Left lobe of liver (tissue), 2 donors: Measurements from ENCODE around the gene RASAL1. TPM values are rescaled to one million over a fixed set of nuclear protein-coding genes. Genes with fewer than 3 reads are reported as not detected.
"Not testable (repeated sequence)": the region's sequence is repeated elsewhere in the genome, so short reads cannot be mapped to it uniquely, and the experiment has no call there.

ENCODE experiments used
- ATAC-seq: fragments of 200-7000 bp; cut with Tn5 transposase; one replicate; pipeline ENCODE4 v1.9.1; 2020; ENCODE audit warnings: mild to moderate bottlenecking, moderate library complexity
- DNase-seq: peaks from one replicate; pipeline ENCODE4 v3.0.0-alpha.2; 2020; ENCODE audit warnings: low spot score
- total RNA-seq: library from RNA; stranded (reverse); gene quantifications from one replicate; pipeline ENCODE4 v1.2.1, GENCODE V29; 2021
- donor health status: DM: no; HTN: no; CAD: no; lungs with moderate emphysema.
- donor health status: DM: no; HTN: yes; CAD: no.

The RASAL1 gene
- total RNA-seq, 1 donor from 2014 or later: 0.25 TPM

DNA sequence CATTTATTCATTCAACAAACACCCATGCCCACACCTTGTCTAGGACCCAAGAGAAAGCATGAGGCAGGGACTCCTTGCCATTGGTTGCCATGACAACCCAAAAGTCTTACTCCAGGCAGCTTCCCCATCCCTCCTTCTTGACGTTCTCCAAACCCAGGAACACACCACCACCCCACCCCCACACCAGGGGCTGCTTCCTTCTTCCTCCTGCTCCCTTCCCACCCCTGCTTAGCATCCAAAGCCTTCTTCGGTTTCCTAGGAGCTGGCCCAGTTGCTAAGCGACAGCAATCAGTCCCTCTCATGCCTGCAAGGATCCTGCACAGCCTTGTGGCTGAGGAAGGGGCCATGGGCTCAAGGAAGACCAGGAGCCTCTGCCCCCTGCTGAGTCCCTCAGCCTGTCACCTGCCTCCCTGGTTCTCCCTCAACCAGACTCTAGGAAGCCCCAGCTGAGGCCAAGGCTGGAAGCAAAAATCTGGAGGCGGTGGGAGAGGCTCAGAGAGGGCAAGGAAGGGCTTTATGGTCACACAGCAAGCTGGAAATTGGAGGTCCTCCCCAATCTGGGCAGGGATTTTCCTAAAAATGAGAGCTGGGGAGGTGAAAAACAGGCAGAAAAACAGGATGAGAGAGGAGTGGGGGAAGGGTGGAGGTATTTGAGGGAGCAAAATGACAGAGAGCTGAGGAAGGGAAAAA, 15.4 kb downstream of the RASAL1 start:
- DNase-seq (no peak), ATAC-seq (no peak)

DNA sequence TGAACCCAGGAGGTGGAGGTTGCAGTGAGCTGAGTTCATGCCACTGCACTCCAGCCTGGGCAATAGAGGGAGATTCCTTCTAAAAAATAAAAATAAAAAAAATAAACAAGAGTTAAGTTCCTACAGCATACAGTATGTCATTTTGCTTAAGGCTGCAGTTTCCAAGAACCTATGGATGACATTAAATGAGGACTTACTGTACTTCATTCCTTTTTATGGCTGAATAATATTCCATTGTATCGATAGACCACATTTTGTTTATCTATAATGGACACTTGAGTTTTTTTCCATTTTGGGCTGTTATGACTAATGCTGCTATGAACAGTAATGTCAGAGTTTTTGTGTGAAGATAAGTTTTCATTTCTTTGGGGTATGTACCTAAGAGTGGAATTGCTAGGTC, 17.4 kb downstream of the RASAL1 start:
- ATAC-seq (no peak), DNase-seq (no peak)

DNA sequence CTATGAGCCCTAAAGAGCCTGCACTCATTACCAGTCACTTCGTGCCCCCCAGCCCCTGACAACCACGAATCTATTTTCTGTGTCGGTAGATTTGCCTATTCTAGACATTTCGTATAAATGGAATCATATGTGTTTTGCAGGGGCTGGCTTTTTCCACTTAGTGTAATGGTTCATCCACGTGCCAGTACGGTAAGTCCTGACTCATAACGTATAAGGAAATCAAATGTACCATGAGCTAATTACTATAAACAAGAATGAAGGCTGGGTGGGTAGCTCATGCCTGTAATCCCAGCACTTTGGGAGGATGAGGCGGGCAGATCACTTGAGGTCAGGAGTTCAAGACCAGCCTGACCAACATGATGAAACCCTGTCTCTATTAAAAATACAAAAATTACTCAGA, 17.9 kb downstream of the RASAL1 start:
- not testable (repeated sequence) for ATAC-seq, DNase-seq

DNA sequence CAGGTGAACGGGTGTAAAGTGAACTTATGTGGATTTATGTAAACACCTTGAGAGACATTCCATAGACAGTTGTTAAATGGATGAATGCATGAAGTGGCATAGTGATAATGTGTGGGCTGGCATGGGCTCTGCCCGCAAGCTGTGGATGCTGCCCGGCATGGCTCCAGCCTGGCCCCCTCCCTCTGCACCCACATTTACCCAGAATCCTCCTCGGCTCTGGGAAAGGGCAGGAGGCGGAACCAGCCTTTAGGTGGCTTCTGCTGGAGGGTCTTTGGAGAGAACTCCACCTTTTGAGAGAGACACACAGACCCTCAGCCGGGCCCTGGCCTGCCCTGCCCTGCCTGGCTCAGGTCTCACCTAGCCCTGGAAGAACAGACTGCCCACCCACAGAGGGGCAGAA, 18.7 kb downstream of the RASAL1 start:
- DNase-seq (no peak), ATAC-seq (no peak)

DNA sequence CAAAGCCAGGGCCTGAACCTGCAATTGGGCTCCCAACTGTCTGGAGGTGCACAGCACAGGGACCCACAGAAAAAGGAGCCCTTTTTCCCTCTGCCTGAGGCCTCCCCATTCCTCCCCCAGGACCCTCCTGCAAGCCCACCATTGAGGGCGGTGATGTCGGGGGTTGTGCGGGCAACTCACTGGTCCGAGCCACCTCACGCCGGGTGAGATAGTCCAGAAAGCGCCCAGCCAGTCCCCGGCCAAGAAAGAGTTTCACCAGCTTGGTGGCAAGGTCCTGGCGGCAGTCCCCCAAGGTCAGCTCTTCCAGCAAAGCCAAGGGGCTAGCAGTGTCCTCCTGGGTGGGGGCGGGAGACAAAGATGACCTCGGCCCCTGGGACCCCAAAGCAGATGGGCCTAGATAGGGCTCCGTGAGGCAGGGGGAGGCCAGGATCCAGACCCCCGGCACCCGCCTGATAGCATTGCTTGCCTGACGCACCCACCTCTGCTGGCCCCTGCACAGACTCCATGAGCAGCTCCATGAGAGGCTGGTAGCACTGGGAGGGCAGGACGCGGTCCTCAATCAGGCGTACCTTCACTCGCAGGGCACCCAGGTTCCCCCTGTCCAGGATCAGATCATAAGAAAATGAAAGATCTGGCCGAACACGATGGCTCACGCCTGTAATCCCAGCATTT, 20.0 kb downstream of the RASAL1 start:
- ATAC-seq (no peak), DNase-seq (no peak)

DNA sequence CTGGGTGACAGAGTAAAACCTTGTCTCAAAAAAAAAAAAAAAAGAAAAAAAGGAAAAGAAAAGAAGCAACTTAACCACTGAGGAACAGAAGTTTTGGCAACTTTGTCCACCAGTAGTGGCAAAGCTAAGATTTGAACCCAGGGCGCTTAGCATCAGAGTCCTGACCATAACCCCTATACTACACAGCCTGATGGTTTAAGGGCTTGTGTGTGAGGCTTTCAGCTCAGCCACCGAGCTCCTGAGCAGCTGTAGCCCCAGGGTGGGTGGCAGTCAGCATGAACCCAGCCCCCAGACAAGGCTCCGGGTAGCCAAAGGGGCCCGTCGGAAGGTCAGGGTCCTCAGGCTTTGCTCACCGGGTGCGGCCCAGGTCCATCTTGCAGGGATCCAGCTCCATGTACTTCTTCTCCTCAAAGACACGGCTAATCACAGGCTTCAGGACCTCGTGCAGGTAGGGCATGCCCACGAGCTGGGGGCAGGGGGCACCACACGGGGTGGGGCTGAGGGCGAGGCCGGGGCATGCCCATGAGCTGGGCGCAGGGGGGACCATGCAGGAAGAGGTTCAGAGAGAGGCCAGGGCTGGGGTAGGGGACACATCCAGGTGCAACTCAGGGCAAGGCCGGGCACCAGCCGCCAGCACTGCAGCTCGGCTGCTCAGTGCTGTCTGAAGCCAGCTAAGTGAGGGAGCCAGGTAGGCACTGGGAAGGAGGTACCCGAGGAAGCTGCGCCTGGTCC, 20.9 kb downstream of the RASAL1 start:
- ATAC-seq (no peak), DNase-seq (no peak)

DNA sequence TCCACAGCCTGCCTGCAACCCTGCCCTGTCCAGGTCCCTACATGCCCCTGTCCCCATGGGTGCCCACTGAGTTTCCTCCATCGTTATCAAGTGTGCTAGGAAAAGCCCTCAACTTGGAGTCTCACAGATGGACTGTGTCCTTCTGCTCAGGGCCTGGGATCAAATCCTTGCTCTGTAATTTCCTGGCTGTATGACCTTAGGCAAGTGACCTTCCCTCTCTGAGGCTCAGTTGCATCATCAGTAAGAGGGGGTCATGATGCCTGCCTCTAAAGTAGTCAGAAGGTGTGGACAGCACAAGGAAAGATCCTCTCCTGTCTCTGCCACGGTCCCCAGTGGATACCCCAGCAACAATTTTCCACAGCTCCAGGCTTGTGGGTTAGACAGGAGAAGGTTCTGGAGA, 22.2 kb downstream of the RASAL1 start:
- ATAC-seq (no peak), DNase-seq (no peak)

DNA sequence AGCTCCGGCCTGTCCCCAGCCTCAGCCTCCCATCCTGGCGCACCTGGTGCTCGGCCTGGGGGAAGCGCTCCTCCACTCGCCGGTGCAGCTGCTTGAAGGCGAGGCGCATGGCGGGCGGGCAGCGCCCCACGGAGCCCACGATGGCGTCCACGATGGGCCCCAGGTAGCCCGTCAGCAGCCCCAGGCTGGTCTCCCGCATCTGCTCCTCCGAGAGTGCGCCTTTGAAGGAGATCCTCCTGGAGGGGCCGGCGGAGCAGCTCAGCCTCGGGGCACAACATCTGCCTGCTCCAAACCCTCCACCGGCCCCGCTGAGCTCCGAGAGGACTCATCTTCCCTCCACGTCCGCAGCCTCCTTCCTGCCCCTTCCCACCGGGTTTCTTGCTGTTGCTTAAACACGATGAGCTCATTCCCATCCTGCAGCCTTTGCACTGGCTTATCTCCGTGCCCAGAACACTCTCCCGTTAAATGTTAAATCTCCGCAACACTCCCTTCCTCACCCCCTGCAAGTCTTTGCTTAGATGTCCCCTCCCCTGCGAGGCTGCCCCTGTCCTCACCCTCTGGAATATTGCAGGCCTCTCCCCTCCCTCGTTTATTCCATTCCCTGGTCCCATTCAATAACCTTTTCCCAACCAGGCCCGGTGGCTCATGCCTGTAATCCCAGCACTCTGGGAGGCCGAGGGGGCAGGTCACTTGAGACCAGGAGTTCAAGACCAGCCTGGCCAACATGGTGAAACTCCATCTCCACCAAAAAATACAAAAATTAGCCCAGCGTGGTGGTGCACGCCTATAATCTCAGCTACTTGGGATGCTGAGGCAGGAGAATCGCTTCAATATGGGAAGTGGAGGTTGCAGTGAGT, 23.3 kb downstream of the RASAL1 start:
- no peak for DNase-seq
- no peak for ATAC-seq

DNA sequence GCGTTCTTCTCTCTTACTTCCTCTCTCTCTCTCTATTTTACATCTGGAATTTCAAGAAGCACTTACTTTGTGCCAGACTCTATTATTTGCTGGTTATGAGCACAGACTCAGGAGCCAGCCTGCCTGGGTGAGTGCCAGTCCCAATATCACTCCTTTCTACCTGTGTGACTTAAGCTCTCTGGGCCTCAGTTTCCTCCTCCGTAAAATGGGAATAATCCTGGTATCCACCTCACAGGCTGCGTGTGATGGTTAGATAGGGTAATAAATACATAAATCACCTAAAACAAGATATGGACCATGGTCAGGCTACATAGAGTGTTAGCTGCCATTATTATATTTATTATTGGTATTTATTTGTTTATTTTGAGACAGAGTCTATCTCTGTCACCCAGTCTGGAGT, 24.3 kb downstream of the RASAL1 start:
- DNase-seq: no peak
- no peak for ATAC-seq

DNA sequence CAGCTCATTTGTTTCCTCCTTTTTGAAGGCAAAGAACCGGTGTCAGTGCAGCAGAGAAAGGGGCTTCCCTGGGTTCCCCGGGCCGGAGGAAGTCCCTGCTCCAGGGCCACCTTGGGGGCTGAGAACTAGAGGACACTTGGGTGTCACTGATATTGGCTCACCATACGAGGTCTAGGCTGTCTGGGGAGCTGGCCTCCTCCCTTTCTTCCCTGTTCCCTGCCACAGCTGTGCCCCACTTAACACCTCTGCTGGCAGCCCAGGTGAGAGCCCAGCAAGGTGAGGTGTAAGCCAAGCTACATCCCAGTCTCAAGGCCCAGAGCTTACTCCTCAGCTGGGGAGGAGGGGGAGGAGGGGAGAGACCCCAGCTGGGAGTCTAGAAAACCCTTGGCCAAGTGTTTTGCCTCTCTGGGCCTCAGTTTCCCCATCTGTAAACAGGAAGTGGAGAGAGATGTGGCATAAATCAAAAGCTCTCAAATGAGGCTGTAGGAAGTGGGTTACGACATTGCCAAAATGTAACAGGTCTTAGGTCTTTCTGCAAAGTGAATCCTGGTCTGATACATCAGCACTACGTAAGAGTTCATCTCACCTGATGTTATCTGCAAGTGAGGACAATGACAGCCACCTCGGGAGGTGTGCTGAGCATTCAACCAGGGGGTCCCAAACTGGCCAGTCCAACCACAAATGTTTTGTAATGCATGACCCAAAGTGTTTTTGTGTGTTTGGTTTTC, 25.5 kb downstream of the RASAL1 start:
- DNase-seq (no peak), ATAC-seq (no peak)

DNA sequence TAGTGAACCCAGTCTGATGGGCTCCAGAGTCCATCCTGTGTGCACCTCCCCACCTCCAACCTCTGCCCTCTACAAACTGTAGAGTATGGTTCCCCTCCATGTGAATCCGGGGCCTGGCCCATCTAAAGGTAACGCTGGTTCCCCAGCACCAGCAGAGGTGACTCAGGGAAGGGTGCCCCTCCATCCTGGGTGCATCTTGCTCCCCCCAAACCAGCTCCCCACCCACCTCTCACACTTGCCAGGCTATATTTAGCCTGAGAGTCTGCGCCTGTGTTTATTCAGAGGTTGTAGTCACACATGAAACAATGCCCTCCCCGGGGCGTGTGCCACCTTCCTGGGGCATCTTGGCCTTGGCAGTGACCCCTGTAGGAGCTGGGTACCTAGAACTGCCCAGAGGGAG, 26.2 kb downstream of the RASAL1 start:
- ATAC-seq: no peak
- no peak for DNase-seq

DNA sequence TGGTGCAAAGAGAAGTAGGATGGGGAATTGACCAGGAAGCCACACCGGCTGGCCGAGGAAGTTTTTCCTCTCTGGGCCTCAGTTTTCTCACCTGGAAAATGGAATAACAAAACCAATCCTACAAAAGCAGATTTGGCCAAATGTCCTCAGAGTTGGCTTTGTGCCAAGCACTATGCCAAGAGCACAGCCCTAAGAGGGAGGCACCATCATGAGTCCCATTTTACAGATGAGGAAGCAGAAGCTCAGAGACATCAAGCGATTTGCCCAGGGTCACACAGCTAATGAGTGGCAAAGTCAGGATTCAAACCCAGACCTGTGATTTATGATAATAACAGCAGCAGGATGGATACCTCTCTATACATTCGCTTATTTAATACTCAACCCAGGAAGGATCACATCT, 27.3 kb downstream of the RASAL1 start:
- ATAC-seq (no peak), DNase-seq (no peak)

DNA sequence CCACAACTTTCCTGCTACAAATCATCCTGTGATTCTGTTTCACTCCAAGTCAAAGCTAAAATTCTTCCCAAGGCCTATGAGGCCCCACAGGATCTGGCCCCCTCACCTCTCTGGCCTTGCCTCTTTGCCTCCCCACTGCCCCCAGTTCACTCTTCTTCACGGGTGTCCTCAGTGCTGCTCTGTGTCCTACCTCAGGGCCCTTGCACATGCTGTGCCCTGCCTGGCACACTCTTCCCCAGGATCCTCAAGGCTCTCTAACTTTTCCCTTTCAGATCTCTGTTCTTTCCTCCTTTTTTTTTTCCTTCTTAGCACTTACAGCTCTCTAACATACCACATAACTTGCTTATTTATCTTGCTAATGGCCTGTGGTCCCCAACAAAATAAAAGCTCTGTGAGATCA, 29.2 kb downstream of the RASAL1 start:
- ATAC-seq: no peak
- no peak for DNase-seq

DNA sequence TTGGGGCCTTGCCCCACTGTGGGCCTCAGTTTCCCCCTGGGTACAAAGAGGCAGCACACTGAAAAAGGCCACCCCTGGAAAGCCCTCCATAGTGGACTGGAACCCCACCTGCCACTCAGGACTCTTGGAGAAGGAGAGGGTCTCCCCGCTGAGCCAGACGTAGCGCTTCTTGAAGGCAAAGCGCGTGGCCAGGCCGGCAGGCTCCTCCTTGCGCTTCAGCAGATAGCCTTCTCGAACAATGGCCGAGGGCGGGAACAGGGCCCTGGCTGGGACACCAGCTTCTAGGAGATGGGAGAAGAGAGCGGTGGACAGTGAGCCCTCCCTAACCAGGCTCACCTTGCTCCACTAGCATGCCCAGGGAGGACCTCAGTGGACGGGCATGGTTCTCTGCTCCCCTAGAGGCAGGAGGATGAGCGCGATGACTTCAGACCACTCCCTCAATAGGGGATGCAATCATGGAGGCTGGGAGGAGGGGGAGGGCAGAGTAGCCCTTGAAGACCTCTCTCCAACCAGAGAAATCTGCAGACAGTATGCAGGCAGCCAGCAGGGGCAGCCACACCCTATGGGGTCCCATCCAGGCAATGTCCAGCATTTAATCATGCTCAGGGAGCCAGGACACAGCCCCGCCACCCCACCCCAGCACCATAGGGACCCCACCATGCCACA, 29.8 kb downstream of the RASAL1 start:
- DNase-seq (no peak), ATAC-seq (no peak)

DNA sequence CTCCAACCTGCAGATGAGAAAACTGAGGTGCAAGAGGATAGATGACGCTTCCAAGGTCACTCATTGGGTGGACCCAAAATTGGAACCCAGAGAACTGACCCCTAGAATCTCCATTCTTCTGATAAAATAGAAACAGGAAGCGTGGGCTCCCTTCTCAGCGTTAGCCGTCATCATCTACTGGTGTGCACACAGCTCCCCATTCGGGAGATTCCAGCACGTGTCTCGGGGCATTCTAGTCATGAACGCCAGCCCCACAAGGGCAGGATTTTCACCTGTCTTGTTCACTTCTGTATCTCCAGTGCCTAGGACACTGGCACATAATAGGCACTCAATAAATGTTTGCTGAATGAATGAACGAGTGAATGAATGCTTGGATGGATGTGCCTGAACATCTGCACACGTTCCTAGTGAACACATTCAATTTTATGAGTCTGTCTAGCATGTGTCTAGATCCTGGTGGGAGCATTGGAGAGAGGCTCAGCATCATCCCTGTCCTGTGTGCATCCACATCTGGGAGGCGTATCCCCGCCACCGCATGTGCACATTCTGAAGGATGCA, 30.5 kb downstream of the RASAL1 start:
- no peak for ATAC-seq
- DNase-seq: no peak

DNA sequence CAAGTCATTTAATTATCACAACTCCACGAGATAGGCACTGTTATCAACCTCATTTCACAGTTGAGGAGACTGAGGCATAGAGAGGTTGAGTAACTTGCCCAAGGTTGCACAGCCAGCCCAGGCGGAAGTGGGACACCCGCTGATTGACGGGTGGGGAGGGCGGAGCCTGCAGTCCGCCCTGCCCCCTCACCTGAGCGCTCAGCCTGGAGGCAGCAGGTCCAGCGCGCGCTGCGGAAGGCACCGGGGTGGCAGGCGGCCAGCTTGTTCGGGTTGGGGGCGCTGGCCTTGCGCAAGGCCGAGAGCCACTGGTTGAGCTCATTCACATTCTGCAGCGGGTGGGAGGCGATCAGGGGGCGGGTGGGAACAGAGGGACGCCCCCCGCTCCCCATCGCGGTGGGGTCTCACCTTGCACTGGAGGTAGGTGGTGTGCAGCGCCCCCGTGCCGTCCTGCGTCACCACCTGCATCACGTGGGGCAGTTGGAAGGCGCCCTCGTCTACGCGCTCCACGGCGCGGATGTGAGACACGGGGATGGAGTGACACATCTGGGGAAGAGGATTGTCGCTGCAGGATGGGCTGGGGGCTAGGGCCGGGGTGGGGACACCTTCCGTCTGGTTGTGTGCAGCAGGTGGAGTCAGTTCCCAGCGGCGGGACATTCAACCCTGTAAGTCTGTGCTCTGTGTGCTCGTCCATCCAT, 31.7 kb downstream of the RASAL1 start:
- DNase-seq: no peak
- peak; percentile 56 for ATAC-seq

DNA sequence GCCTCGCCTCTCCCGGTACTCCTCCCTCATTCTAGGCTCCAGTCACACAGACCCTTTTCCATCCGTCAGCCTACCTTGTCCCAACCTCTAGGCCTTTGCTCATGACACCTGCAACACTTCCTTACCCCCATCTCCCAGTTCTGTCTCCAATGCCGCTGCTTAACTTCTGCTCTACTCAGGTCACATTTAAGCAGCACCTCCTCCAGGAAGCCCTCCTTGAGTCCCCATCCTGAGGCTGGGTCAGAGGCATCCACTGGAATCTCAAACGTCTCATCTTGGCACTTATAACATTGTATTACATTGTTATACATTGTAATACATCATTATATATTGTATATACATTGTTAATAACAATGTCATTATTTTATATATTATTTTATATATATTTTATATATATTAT, 32.8 kb downstream of the RASAL1 start:
- DNase-seq (no peak), ATAC-seq (no peak)

DNA sequence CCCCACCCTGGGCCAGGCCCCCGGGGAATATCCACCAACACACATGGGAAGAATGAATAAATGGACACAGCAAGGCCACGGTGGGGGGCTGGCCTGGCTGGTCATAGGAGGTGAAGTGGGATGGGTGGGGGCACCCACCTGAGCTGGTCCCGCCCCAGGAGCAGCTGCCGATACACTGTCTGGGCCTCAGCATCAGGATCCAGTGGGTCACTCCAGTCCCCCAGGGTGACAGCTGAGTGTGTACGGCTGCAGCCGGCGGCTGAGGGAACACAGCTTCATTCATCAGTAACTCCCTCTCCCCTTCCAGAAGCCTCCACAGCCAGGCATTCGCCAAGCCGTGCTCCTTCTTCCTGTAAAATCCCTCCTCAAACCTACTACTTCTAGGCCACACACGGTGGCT, 33.8 kb downstream of the RASAL1 start:
- DNase-seq (no peak), ATAC-seq (no peak)

DNA sequence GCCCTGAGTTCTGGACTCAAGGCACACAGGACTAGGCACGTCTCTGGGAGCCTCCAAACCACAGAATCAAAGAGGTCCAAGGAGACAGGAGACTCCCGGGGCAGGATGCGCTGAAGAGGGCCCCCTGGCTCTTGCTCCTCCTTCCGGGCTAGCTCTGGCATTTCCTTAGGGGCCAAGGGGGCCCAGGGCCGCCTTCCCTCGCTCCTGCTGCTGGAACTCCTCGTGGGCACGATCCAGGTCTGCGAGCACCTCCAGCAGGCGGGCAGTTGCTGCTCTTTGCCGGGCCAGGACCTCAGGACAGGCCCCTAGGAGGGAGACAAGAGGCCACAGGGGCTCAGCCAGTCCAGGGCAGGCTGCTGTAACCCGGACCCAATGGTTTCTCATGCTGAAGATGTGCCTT, 35.8 kb downstream of the RASAL1 start:
- ATAC-seq: no peak
- no peak for DNase-seq
